GM18511 (cell line): ENCODE data around the gene CD99L2.
"Not testable (repeated sequence)": the region's sequence is repeated elsewhere in the genome, so short reads cannot be mapped to it uniquely, and the experiment has no call there.

Experiments used
- ATAC-seq: cut with Tn5 transposase; IDR thresholded peaks from one replicate; pipeline ENCODE4 v1.9.1; 2021; ENCODE audit warnings: mild to moderate bottlenecking, moderate library complexity; ENCODE audit not compliant: unreplicated experiment

The CD99L2 gene

GRCh38 chrX:150857453-150857852, 41.0 kb downstream of the CD99L2 start:
- ATAC-seq, result no peak

GRCh38 chrX:150856785-150857184, 41.7 kb downstream of the CD99L2 start:
- no peak for ATAC-seq

GRCh38 chrX:150856101-150856500, 42.4 kb downstream of the CD99L2 start:
- no peak for ATAC-seq

GRCh38 chrX:150854856-150855255, 43.6 kb downstream of the CD99L2 start:
- ATAC-seq, result no peak

GRCh38 chrX:150849996-150850720, 48.3 kb downstream of the CD99L2 start:
- ATAC-seq, result no peak

GRCh38 chrX:150849486-150849885, 49.0 kb downstream of the CD99L2 start:
- ATAC-seq, result no peak

GRCh38 chrX:150848914-150849365, 49.5 kb downstream of the CD99L2 start:
- no peak for ATAC-seq

GRCh38 chrX:150847088-150847487, 51.4 kb downstream of the CD99L2 start:
- ATAC-seq, result no peak

- ATAC-seq, result no peak
These were observed 52.3 kb downstream of the CD99L2 start for GRCh38 chrX:150846130-150846529.

- no peak for ATAC-seq
These were observed 53.4 kb downstream of the CD99L2 start for GRCh38 chrX:150845091-150845490.

GRCh38 chrX:150844016-150844415, 54.5 kb downstream of the CD99L2 start:
- ATAC-seq, result no peak

GRCh38 chrX:150842198-150842685, 56.2 kb downstream of the CD99L2 start:
- ATAC-seq, result no peak

GRCh38 chrX:150841456-150842197, 56.8 kb downstream of the CD99L2 start:
- ATAC-seq, result no peak

GRCh38 chrX:150837845-150838244, 60.6 kb downstream of the CD99L2 start:
- ATAC-seq, result no peak

- ATAC-seq, result no peak
These were observed 63.8 kb downstream of the CD99L2 start for GRCh38 chrX:150834695-150835094.

- no peak for ATAC-seq
These were observed 64.9 kb downstream of the CD99L2 start for GRCh38 chrX:150833454-150834056.

GRCh38 chrX:150831863-150832262, 66.6 kb downstream of the CD99L2 start:
- no peak for ATAC-seq

GRCh38 chrX:150828785-150829184, 69.7 kb downstream of the CD99L2 start:
- no peak for ATAC-seq

- not testable (repeated sequence) for ATAC-seq
These were observed 74.1 kb downstream of the CD99L2 start for GRCh38 chrX:150824352-150824751.

GRCh38 chrX:150823826-150824225, 74.6 kb downstream of the CD99L2 start:
- not testable (repeated sequence) for ATAC-seq

GRCh38 chrX:150821971-150822370, 76.5 kb downstream of the CD99L2 start:
- ATAC-seq, result no peak

- no peak for ATAC-seq
These were observed 84.5 kb downstream of the CD99L2 start for GRCh38 chrX:150813922-150814321.
